Stimulated activated CD4-positive, alpha-beta T cell treated with anti-CD3 and anti-CD28 coated beads, TNF-alpha, amount 100 ng/mL, for 24 hours (primary cell): ENCODE results near the gene RHOF.
A peak's percentile ranks its signal among the peaks of the same experiment; 100 is the strongest.

Source experiments
- DNase-seq, 3 experiments: peaks; one replicate each; pipeline ENCODE4 v3.0.0-alpha.2; 2020; ENCODE audit warnings: low read depth in 3 of 3

The RHOF gene

DNA sequence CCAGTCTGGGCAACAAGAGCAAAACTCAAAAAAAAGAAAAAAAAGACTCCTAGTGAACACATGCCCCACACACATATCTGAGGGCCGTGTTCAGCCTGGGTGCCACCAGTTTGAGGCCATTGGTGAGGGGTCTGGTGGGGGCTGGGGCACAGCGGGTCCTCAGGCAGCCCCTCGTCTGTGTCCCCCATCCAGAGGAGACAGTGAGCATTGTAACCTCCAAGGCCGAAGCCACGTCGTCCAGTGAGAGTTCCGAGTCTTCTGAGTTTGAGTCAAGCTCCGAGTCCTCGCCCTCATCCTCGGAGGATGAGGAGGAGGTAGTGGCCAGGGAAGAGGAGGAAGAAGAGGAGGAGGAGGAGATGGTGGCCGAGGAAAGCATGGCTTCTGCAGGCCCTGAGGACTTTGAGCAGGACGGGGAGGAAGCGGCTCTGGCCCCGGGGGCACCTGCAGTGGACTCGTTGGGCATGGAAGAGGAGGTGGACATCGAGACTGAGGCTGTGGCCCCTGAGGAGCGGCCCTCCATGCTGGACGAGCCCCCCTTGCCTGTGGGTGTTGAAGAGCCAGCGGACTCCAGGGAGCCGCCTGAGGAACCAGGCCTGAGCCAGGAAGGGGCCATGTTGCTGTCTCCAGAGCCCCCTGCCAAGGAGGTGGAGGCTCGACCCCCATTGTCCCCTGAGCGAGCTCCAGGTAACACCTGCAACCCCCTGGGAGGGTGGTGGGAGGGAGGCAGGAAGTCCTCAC lies 25.9 kb upstream of the RHOF start:
- DNase-seq, result no peak

DNA sequence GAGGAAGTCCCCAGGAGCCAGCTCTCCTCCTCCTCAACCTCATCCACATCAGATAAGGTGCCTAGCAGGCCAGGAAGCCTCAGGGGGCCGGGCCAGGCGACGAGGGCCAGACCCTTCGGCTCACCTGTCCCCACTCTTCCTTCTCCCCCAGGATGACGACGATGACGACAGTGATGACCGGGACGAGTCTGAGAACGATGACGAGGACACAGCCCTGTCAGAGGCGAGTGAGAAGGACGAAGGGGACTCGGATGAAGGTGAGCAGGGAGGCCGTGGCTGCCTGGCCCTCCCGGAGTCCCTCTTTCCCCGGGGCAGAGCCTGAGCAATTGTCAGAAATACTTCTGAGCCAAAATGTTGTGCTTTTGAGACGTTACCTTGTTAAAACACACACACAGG lies 24.2 kb upstream of the RHOF start:
- DNase-seq, result no peak

DNA sequence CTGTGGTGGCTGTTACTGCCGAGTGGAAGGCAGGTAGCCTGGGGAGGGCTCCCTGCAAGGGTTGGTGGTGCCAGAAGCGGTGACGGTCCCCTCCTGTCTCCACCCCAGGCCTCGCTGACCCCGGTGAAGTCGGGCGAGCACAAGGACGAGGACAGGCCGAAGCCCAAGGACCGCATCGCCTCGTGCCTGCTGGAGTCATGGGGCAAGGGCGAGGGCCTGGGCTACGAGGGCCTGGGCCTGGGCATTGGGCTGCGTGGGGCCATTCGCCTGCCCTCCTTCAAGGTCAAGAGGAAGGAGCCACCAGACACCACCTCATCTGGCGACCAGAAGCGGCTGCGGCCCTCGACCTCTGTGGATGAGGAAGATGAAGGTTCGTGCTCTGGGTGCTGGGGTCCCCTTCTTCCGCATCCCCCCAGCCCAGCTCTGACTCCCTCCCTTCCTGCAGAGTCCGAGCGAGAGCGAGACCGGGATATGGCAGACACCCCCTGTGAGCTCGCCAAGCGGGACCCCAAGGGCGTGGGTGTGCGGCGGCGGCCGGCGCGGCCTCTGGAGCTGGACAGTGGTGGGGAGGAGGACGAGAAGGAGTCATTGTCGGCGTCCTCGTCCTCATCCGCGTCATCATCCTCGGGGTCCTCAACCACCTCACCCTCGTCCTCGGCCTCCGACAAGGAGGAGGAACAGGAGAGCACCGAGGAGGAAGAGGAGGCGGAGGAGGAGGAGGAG lies 23.6 kb upstream of the RHOF start:
- DNase-seq, result no peak

DNA sequence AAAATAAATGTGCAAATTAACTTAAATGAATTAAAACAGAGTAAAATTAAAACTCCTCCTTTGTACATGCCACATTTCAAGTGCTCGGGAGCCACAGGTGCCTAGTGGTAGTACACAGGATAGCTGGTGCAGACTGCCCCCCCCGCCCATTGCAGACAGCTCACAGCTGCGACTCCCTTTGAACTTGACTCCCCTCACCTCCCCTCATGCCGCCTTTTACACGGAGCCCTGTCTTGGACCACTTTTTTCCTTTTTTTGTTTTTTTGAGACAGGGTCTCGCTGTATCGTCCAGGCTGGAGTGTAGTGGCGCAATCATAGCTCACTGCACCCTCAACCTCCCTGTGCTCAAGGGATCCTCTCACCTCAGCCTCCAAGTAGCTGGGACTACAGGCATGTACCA lies 21.8 kb upstream of the RHOF start:
- no peak for DNase-seq

DNA sequence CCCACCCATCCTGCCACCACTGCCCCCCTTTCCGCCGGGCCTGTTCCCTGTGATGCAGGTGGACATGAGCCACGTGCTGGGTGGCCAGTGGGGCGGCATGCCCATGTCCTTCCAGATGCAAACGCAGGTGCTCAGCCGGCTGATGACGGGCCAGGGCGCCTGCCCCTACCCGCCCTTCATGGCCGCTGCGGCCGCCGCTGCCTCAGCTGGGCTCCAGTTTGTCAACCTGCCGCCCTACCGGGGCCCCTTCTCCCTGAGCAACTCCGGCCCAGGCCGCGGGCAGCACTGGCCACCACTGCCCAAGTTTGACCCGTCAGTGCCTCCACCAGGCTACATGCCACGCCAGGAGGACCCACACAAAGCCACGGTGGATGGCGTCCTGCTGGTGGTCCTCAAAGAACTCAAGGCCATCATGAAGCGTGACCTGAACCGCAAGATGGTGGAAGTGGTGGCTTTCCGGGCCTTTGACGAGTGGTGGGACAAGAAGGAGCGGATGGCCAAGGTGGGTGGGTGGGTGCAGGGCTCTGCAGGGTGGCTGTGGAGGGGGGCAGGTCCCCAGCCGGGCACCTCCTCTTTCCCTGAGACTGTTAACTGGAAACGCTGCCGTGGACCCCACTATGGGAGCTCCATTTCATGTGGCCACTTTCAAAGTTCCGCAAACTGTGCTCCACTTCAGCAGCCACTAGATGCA lies 21.1 kb upstream of the RHOF start:
- DNase-seq, result no peak

DNA sequence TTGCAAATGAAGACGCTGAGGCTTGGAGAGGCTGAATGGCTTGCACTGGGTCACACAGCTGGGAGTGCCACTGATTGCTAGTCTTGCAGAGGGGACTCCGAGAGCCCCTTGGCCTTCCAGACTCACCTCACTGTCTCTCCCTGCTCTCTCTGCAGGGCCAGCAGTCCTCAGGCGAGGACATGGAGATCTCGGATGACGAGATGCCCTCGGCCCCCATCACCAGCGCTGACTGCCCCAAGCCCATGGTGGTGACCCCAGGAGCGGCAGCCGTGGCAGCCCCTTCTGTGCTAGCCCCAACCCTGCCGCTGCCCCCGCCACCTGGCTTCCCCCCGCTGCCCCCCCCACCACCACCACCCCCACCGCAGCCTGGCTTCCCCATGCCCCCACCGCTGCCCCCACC lies 20.5 kb upstream of the RHOF start:
- DNase-seq, result no peak

DNA sequence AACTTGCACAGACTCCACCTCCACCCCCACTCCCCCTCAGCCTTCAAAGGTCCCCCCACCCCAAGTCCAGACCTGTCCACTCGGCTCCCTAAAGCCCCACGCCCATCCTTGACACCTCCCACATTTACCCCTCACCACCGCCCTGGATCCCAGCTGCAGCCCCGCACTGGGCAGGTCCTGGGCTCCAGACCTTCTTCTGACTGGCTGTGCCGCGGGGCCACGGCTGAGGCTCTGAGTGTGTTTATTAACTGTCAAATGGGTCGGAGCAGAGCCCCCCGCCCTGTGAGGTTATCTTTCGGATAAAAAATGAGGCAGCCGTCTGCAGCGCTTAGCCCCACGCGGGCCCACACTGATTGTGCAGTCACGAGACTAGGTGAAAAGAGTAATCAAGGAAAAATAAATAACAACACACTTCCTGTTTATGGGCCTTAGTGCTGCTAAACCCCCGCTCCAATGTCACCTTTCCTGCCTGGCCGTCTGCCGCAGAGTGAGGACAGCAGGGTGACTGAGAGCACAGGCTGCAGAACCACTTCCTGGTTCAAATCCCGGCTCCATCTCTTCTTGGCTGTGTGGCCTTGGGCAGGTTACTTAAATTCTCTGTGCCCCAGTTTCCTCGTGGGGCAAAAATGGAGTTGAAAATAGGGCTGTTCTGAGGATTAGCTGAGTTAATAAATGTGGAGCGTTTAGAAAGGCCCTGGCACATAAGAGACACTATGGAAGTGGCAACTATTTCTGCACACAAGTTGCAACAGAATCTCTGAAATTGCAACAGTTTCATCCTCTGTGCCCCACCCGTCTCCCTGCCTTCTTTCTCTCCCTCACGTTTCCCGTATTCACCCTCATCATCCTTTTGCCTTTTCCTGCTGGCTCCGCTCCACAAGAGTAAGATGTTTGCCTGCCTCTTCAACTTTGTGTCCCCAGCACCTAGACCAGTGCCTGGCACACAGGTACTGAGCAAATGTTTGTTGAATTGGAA lies 19.7 kb upstream of the RHOF start:
- no peak for DNase-seq

DNA sequence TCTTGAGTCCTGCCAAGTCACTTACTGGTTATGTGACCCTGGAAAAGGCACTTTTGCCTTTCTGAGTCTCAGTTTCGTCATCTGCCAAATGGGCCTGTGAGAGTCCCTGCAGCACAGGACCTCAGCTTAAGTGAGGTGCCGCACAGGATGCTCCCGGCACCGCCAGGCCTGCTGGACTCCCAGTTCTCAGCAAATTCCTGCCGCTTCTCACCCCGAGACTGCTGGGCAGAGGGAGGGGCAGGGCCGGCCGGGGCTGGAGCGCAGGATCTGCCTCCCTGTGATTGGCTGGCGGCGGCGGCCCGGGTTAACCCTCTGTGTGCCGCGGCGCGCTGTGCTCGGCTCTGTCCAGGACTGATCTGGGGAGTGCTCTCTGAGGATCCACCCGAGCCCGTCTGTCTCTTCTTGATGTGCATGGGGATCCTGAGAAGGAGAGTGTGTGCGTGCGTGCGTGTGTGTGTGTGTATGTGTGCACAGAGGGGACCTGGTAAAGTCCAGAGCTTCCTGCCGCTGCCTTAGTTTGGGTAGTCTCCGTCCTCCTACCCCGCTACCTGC lies 18.9 kb upstream of the RHOF start:
- peak in 1 of 3 experiments; percentile 59 for DNase-seq

DNA sequence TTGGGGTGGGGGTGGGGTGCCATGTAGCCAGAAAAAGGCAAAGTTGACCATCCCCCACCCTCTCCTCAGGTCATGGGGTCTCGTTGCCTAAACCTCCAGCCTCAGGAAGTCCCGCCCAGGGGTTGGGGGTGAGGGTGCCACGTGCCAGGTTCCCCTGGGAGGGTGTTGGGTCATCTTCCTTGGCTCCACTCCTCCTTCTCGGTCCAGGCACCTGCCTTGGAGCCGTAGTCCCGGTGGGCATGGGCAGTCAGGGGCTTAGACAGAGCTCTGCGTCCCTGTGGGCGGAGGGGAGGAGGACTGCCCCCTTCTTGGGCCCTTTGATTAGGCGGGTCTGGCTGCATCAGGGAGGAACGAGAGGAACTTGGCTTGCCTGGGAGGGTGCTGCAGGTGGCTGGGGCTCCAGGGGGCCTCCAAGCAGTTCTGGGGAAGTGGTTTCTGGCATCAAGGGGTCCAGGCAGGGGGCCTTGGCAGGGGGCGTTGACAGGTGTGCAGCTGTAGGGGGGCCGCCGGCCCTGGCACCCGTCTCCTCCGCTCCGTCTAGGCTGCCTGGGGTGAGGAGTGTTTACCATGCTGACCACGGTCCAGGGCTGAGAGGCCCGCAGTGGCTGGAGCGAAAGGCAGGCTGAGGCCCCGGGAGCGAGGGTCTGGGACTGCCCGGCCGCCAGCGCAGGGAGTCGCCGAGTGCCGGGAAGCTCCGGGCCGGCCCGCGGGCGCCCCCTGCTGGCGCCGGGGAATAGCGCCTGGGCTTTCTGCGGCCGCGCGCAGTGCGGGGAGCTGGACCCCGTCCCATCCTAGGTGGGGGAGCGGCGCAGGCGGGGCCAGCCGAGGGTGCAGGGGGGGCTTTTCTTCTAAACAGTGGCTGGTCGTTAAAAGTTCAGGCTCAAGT lies 18.2 kb upstream of the RHOF start:
- peak in 1 of 3 experiments; percentile 60 for DNase-seq

DNA sequence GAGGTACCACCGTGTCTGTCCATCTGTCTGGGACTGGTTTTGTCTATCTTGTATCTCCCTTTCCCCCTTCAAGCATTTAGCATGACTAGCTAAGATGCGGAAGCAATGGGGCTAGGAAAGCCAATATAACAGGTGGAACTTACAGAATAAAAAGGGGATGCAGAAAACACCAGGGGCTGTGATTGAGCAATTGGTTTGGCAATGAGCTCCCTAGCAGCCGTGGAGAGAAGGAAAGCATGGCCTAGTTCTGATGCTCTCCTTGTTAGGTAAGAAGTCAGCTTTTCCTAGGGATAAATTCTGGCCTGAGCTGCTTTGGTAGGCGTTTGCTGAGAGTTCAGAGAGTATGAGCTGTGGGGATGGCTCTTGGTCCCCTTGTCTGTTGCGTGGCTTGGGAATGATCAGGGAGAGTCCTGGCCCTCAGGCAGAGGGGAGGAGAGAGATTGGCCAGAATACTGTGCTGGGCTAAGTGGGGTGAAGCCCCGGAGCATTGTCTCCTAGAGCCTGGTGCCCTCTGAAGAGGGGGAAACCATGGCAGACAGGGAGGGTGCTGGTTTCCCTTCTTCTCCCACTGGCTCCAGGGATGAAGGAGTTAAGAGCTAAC lies 17.4 kb upstream of the RHOF start:
- DNase-seq, result no peak

DNA sequence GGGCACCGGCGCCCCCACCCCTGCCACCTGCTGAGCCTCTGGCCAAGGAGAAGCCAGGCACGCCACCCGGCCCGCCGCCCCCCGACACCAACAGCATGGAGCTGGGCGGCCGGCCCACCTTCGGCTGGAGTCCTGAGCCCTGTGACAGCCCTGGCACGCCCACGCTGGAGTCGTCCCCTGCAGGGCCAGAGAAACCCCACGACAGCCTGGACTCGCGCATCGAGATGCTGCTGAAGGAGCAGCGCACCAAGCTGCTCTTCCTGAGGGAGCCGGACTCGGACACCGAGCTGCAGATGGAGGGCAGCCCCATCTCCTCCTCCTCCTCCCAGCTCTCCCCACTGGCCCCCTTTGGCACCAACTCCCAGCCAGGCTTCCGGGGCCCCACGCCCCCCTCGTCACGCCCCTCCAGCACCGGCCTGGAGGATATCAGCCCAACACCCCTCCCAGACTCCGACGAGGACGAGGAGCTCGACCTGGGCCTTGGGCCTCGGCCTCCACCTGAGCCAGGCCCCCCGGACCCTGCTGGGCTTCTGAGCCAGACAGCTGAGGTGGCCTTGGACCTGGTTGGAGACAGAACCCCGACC lies 16.8 kb upstream of the RHOF start:
- no peak for DNase-seq

DNA sequence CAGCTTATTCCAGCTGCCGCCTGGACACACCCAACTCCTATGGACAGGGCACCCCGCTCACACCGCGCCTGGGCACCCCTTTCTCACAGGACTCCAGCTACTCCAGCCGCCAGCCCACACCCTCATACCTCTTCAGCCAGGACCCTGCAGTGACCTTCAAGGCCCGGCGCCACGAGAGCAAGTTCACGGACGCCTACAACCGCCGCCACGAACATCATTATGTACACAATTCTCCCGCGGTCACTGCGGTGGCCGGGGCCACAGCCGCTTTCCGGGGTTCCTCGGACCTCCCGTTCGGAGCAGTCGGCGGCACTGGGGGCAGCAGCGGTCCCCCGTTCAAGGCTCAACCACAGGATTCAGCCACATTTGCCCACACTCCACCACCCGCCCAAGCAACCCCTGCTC lies 16.2 kb upstream of the RHOF start:
- DNase-seq, result no peak

DNA sequence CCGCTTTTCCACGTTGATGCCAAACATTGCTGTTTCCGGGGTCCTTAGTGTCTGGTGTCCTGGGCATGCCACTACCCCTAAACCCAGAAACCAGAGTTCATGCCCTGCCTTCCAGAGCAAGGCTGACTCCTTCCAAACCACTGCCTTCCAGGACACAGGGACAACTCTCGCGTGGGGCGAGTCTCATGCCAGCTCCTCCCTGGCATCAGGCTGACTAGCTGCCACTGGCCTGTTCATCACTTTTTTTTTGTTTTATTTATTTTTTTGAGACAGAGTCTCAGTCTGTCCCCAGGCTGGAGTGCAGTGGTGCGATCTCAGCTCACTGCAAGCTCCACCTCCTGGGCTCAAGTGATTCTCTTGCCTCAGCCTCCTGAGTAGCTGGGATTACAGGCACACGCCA lies 15.1 kb upstream of the RHOF start:
- no peak for DNase-seq

DNA sequence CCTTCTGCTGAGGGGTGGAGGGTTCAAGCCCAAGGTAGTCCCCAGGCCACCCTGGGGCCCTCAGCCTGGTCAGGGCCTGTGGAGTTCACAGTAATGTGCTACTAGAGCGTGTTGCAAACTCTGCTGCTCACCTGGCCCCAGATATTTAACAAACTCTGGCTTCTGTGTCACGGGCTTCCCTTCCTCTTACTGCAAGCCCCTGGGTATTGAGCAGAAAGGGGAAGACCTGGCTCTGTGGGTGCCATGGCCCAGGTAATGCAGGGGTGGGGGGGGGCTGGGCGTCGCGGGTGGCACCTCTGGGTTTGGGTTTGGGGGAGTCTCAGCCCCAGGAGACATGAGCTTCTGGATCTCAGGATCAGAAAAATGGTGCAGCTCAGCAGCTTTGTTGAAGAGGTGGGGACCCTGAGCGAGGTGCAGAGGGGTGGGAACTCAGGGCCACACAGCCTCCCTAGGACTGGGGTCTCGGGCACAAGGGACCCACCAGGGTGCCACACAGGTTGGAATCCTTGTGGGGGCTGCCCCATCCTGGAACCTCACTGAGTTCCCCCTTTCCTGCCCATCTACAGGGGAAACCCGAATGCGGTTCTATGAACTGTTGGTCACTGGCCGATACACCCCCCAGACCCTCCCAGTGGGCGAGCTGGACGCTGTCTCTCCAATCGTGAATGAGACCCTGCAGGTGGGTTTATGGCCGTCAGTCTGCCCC lies 14.3 kb upstream of the RHOF start:
- no peak for DNase-seq

DNA sequence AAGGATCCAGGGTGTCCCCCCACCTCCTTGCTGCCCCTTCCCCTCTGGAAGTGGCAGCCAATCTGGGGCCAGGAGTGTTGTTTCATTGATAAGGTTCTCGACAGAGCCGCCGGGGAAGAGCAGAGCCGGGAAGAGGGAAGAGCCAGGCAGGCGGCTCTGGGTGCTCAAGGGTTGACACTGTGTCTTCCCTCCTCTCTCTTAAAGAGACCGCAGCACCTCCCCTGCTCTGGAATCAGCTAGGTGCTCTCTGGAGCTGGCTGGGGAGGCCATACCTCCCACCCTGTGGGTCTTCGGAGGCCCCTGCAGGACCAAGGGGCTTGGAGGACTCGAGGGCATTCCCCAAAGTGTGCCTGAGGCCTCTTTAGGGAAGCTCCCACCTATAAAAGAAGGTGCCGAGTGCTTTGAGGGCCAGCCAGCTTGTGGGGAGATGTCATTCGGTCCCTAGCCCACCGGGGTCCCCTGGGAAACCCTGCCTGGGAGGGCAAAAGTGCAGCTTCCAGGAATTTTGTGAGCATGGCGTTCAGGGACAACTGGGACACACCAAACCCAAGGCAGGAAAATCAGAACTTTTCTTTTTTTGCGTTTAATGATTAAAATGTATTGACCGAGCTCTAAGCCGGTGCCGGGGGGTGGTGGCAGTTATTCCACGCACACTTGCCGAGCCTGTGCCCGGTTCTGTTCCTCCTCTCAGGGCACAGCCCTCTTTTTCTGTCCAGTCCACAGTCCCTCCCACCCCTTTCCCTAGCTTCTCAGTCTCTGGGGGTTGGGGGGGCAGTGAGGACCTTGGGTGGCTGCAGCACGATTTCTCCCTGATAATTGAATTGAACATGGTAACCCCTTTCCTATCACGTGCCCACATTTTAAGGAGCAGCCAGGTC lies 13.3 kb upstream of the RHOF start:
- no peak for DNase-seq

DNA sequence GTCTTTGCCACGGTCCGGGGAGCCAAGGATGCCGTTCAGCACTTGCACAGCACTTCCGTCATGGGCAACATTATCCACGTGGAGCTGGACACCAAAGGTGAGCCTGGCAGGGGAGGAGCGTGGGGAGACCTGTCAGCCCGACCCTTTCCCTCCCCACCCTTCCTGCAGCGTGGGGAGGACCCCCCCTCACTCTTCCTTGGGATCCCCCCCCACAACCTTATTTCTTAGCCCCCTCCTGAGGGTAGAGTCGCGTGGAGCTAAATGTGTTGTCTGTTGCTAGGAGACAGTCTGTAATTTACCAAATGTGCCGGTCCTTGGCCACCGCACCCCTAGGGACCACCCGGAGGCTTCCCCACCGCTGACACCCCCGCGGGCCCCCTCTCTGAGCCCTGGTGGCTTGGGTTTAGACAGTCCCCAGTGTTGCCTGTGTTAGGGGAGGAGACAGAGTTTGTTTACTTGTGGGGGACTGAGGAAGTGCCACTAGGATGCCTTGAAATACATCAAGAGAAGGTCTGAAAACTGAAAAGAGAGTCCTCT lies 12.6 kb upstream of the RHOF start:
- DNase-seq, result no peak

DNA sequence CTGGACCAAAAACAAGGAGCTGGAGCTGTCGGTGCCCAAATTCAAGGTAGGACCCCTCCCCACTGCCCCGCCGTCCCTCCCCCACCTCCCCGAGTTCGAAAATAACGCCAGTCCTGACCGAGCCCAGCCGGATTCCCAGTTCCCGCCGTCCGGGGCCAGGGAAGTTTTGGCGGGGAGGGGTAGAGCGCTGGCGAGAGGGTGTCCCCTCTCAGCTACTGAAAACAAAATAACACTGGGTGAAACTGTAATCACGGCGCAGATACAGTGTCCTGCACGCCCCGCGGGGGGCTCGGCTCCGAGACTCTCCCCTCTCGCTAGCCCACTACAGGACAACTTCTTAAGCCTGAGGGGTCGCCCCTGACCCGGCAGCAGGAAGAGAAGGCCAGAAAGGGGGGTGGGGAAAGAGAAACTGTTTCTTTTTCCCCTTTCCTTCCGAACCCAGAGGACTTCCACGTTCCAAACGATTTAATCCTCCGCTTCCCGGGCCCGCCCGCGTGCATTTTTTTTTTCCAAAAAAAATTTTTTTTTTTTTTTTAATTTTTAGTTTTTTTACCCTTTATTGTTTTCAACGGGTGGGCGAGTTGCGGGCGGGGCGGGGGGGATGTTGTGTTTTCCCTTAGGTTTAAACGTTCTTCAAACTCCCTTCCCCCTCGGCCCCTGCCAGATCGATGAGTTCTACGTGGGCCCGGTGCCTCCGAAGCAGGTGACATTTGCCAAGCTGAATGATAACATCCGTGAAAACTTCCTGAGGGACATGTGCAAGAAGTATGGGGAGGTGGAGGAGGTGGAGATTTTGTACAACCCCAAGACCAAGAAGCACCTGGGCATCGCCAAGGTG lies 11.9 kb upstream of the RHOF start:
- DNase-seq, result no peak
